Activated naive CD4-positive, alpha-beta T cell treated with anti-CD3 and anti-CD28 coated beads, Interleukin-2, amount 10 ng/mL, durations not matched to agents 7 days and 5 days (primary cell): Measurements from ENCODE around the gene OR6K2.
"Not testable (repeated sequence)": the region's sequence is repeated elsewhere in the genome, so short reads cannot be mapped to it uniquely, and the experiment has no call there.

Source experiments
- CTCF ChIA-PET: fragments of 350-600 bp; sonication (Branson Sonifier 250); formaldehyde crosslinking; loops from one replicate; lab custom pipeline; 2021; ENCODE audit warnings: antibody characterized with exemption; lab: Charles Lee
- DNase-seq: peaks from one replicate; pipeline ENCODE4 v3.0.0-alpha.2; 2020
- H3K27ac Mint-ChIP-seq: one replicate; pipeline ENCODE4 v1.8.0; 2021; ENCODE audit warnings: mild to moderate bottlenecking, moderate library complexity, mixed read lengths
- H3K27me3 Mint-ChIP-seq: one replicate; pipeline ENCODE4 v1.8.0; 2021; ENCODE audit warnings: mild to moderate bottlenecking, mixed read lengths
- H3K36me3 Mint-ChIP-seq: one replicate; pipeline ENCODE4 v1.8.0; 2021; ENCODE audit warnings: mixed read lengths
- H3K4me1 Mint-ChIP-seq: one replicate; pipeline ENCODE4 v1.8.0; 2021; ENCODE audit warnings: mixed read lengths
- H3K4me3 Mint-ChIP-seq: one replicate; pipeline ENCODE4 v1.8.0; 2021; ENCODE audit warnings: mild to moderate bottlenecking, moderate library complexity, mixed read lengths
- H3K9me3 Mint-ChIP-seq: one replicate; pipeline ENCODE4 v1.8.0; 2021; ENCODE audit warnings: mixed read lengths

OR6K2 gene

DNA sequence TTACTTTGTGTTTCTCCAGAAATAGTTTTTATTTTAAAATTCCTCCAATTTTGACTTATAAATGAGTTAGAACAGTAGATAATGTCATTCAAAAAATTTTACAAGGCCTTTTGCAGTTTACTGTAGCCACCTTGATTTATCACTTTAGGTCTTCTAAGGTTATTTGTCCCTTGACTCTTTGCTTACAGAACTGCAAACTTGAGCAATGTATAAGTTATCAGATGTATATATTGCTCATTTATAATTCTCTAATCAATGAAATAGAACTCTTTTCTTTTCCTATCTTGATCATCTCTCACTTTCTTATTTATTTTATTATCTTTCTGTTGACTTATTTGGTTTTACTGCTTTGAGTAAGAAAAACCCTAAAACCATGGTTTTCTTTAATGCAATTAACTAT, 8.1 kb downstream of the OR6K2 start:
- CTCF ChIA-PET = no interaction called here
- no peaks in the 10 kb centered on the region for H3K36me3 Mint-ChIP-seq
- no peak overlapping the region for H3K27ac Mint-ChIP-seq
- no peaks in the 10 kb centered on the region for H3K4me1 Mint-ChIP-seq
- DNase-seq = no peak
- H3K9me3 Mint-ChIP-seq = no peaks in the 10 kb centered on the region
- H3K27me3 Mint-ChIP-seq = no peaks in the 10 kb centered on the region
- H3K4me3 Mint-ChIP-seq = no peak overlapping the region

DNA sequence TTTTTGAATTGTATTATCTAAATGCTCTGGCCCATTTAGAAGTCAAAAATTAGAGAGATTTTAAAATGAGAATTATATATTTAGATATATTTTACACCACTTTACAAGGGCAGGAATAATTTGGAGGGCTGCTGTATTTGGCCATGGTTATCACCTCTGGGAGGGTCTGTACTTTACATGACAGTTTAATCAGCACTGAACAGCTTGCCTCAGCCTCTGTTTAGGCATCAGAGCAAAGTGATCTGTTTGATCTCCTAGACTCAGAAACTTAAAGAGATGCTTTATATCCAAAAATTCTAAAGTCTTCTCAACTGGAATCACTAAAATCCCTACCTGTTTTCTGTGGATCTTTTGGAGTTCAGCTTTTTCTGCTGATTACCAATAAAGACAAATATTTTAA, 8.5 kb downstream of the OR6K2 start:
- DNase-seq = no peak
- Mint-ChIP-seq H3K27ac (no peak overlapping the region), H3K9me3 (no peaks in the 10 kb centered on the region), H3K36me3 (no peaks in the 10 kb centered on the region), H3K4me3 (no peak overlapping the region), H3K4me1 (no peaks in the 10 kb centered on the region), H3K27me3 (no peaks in the 10 kb centered on the region)
- CTCF ChIA-PET = no interaction called here

DNA sequence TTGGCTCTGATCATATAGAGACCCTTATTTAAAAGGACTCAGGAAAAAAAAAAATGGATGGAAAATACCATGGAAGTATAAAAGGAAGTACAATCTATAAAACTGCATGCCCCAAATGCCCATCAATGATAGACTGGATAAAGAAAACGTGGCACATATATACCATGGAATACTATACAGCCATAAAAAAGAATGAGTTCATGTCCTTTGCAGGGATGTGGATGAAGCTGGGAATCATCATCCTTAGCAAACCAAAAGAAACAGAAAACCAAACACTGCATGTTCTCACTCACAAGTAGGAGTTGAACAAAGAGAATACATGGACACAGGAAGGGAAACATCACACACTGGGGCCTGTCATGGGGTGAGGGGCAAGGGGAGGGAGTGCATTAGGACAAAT, 9.3 kb downstream of the OR6K2 start:
- H3K36me3 Mint-ChIP-seq, CTCF ChIA-PET, H3K9me3 Mint-ChIP-seq: not testable (repeated sequence)

DNA sequence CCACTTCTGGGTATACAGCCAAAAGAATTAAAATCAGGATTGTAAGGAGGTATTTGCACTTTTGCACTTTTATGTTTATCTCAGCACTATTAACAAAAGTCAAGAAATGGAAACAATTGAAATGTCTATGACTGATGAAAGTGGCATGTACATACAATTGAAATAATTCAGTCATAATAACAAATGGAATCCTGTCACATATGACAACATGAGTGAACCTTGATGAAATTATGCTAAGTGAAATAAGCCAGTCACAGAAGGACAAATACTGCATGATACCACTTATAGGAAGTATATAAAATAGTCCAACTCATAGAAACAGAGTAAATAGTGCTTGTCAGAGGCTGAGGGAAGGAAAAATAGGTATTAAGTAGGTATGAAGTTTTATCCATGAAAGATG, 10.6 kb downstream of the OR6K2 start:
- Mint-ChIP-seq H3K36me3 (no peaks in the 10 kb centered on the region), H3K27me3 (no peaks in the 10 kb centered on the region), H3K4me1 (no peaks in the 10 kb centered on the region), H3K27ac (no peak overlapping the region), H3K9me3 (no peaks in the 10 kb centered on the region), H3K4me3 (no peak overlapping the region)
- CTCF ChIA-PET = no interaction called here
- no peak for DNase-seq

More for the DNA sequence above, 9.3 kb downstream of the OR6K2 start:
- H3K27me3 Mint-ChIP-seq, H3K27ac Mint-ChIP-seq, DNase-seq, H3K4me3 Mint-ChIP-seq, H3K4me1 Mint-ChIP-seq: not testable (repeated sequence)

DNA sequence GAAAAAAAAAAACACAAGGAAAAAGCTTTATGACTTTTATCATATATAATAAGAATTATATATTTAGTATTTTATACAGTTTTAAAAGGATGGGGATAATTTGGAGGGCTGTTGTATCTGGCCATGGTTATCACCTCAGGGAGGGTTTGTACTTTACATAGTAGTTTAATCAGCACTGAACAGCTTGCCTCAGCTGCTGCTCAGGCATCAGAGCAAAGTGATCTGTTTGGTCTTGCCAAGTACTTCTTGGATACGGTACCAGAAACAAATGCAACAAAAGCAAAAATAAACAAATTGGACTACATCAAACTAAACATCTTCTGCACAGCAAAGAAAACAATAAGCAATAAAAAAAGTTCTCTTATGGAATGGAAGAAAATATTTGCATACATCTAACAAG, 11.3 kb downstream of the OR6K2 start:
- Mint-ChIP-seq H3K4me3 (no peak overlapping the region), H3K36me3 (no peaks in the 10 kb centered on the region), H3K27ac (no peak overlapping the region), H3K9me3 (no peaks in the 10 kb centered on the region), H3K4me1 (no peaks in the 10 kb centered on the region), H3K27me3 (no peaks in the 10 kb centered on the region)
- no peak for DNase-seq
- CTCF ChIA-PET = no interaction called here

DNA sequence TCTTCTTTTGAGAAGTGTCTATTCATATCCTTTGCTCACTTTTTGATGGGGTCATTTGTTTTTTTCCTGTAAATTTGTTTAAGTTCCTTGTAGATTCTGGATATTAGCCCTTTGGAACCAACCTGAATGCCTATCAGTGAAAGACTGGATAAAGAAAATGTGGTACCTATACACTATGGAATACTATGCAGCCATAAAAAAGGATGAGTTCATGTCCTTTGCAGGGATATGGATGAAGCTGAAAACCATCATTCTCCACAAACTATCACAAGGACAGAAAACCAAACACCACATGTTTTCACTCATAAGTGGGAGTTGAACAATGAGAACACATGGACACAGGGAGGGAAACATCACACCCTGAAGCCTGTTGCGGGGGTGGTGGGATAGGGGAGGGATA, 12.1 kb downstream of the OR6K2 start:
- H3K4me1 Mint-ChIP-seq, H3K27me3 Mint-ChIP-seq, CTCF ChIA-PET, H3K9me3 Mint-ChIP-seq, H3K27ac Mint-ChIP-seq, H3K36me3 Mint-ChIP-seq, DNase-seq, H3K4me3 Mint-ChIP-seq: not testable (repeated sequence)

DNA sequence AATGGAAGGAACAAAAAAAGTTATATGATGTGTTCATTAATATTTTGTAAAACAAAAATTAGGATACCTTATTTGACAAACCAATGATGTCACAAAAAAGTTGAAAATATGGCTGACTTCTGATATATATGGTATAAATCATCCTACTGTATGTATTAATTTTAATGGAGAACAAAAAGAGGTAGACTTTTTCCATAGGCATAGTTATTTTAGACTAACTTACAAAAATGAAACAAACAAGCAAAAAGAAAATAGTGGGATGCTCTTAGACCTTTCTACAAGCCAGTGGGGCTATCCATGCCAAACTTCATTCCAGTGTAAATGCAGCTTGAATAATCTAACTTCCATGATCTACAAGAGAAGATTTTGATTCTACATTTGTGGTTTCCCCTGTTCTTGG, 13.4 kb downstream of the OR6K2 start:
- Mint-ChIP-seq H3K27me3 (no peaks in the 10 kb centered on the region), H3K36me3 (no peaks in the 10 kb centered on the region), H3K9me3 (no peaks in the 10 kb centered on the region), H3K4me1 (no peaks in the 10 kb centered on the region), H3K4me3 (no peak overlapping the region), H3K27ac (no peak overlapping the region)
- no peak for DNase-seq
- CTCF ChIA-PET = no interaction called here

DNA sequence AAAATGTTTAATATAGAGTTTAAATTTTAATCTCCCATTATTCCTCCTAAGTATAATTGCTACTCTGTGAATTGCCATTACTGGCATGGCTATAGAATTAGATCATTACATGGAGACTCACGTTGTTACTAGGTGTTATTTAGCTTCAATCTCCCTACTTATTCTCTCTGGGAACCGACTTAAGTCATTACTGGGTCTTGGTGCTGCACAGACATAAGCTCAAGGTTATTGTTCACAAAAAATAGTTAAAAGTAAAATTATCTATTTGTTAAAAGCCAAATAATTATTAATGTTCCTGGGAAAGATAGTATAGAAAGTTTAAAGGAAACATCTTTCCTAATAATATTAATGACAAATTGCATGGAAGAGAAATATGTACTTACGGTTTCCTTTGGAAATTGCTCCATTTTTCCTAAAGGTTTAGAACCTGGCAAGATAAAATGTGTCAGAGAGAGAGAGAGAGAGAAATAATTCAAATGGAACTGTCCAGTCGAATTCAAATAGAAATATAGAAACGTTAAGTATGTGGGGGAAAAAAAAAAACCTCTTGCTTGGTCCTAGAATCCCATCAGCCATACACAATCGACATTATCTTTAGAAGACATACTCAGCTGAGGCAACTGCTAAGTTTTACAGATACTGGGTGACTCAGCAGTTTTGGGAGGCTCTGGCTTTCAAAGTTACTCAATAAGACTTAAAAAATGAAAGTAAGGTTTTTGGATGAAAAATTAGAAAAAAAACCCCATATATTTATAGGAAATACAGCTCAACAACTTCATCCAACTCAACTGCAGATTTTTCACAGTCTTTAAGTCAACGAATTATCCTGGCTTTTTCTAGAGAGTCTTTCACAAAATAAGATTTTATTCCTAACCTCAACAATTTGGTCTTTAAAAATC, 14.1 kb downstream of the OR6K2 start, which contains the start of gene SPTA1:
Gene SPTA1 (minus strand): TSS at position 605 of the 899 bp plus-strand sequence. CDS start 198 bp downstream, at position 407.
- Mint-ChIP-seq H3K27me3 (no peaks in the 10 kb centered on the region), H3K4me1 (no peaks in the 10 kb centered on the region), H3K9me3 (no peaks in the 10 kb centered on the region), H3K4me3 (no peak within 1 kb of the TSS), H3K27ac (no peak within 1 kb of the TSS), H3K36me3 (no peaks in the 10 kb centered on the region)
- CTCF ChIA-PET = no interaction called here
- no peak for DNase-seq

DNA sequence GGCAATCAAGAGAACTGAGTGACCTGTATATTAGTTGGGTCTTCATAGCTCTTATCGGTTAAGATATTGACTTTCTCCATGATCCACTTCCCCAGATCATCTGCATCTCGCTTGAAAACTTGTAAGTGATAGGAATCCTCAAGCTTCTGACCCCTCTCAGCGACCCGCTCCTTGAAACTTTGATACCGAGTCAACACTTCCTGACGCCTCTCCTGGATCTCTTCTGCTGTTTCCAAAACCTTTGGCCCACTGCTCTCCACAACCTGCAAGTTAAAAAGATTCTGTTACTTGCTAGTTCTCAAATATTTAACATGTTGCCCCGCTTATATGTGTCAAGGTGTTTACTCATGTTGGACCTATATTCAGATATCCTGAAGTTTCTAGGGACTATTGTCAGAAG, 15.4 kb downstream of the OR6K2 start:
- H3K36me3 Mint-ChIP-seq = no peaks in the 10 kb centered on the region
- CTCF ChIA-PET = no interaction called here
- H3K4me1 Mint-ChIP-seq = no peaks in the 10 kb centered on the region
- no peaks in the 10 kb centered on the region for H3K27me3 Mint-ChIP-seq
- H3K27ac Mint-ChIP-seq = no peak overlapping the region
- no peaks in the 10 kb centered on the region for H3K9me3 Mint-ChIP-seq
- H3K4me3 Mint-ChIP-seq = no peak overlapping the region
- no peak for DNase-seq

DNA sequence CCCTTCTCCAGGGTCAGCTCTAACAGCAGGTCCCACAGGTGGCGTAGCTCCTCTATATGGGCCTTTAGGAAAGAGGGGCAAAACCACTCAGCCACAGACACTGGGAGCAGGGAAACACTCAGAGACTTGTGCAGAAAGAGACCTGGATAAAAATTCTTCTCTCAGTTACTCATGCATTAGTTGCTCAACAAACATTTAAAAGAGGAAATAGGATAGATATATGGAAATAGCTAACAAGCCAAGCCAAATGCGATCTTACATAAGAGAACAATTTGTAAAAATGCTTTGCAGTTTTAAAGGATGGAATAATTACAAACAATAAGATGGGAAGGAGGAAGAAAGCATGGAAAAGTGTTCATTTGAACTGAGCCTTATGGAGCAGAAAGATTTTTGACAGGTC, 18.8 kb downstream of the OR6K2 start:
- H3K27ac Mint-ChIP-seq = no peak overlapping the region
- no peak for DNase-seq
- H3K36me3 Mint-ChIP-seq = no peaks in the 10 kb centered on the region
- CTCF ChIA-PET = no interaction called here
- no peaks in the 10 kb centered on the region for H3K4me1 Mint-ChIP-seq
- H3K9me3 Mint-ChIP-seq = no peaks in the 10 kb centered on the region
- no peaks in the 10 kb centered on the region for H3K27me3 Mint-ChIP-seq
- no peak overlapping the region for H3K4me3 Mint-ChIP-seq

DNA sequence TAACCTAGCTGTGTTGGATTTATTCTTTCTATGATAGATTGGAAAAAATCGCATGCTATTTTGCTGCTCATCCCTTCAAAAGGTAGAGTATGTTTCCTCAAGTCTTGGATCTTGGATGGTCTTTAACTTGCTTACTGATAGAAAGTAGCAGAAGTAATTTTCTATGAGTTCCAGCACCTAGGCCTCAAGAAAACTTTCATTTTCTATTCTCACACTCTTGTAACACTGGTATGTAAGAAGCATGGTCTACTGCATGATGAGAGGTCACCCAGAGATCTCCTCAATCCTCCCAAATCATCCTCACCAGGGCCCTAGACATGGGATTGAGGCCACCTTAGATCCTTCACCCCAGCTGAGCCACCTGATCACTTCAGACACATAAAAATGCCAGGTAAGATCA, 21.2 kb downstream of the OR6K2 start:
- Mint-ChIP-seq H3K4me1 (no peaks in the 10 kb centered on the region), H3K27ac (no peak overlapping the region), H3K4me3 (no peak overlapping the region), H3K27me3 (no peaks in the 10 kb centered on the region), H3K36me3 (no peaks in the 10 kb centered on the region), H3K9me3 (no peaks in the 10 kb centered on the region)
- CTCF ChIA-PET = no interaction called here
- no peak for DNase-seq

DNA sequence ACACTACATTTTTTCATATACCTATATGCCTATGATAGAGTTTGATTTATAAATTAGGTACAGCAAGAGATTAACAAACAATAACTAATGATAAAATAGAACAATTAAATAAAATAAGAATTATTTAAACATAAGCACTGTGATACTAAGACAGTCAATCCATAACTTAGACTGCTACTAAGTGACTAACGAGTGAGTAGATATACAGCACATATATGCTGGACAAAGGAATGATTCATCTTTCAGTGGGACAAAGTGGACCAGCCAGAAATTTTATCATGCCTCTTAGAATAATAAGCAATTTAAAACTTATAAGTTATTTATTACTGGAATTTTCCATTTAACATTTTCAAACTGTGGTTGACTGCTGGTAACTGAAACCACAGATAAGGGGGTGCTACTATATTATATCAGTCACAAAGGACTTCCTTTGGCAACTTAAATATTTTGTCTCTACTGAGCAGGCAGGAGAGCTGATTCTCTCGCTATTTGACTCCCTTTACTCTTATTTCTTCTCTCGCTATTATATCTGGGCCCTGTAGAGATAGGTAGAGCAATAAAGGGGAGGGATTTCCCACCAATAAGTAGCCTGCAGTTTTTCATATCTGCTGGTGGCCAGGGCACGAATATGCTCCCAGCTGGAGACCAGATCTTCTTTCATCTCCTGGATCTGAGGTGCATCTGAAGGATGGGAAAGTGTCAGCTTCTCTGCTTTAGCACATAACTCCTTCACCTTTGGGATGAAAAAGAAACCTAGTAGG, 24.7 kb downstream of the OR6K2 start:
- no peak for DNase-seq
- no peaks in the 10 kb centered on the region for H3K9me3 Mint-ChIP-seq
- no peaks in the 10 kb centered on the region for H3K27me3 Mint-ChIP-seq
- no peaks in the 10 kb centered on the region for H3K4me1 Mint-ChIP-seq
- H3K27ac Mint-ChIP-seq = no peak overlapping the region
- CTCF ChIA-PET = interaction anchor here (0.6 kb wide), 1 partner anchor 1078 kb away, joined by 3 read pairs; no protein-coding TSS in a partner anchor
- H3K4me3 Mint-ChIP-seq = no peak overlapping the region
- H3K36me3 Mint-ChIP-seq = no peaks in the 10 kb centered on the region

DNA sequence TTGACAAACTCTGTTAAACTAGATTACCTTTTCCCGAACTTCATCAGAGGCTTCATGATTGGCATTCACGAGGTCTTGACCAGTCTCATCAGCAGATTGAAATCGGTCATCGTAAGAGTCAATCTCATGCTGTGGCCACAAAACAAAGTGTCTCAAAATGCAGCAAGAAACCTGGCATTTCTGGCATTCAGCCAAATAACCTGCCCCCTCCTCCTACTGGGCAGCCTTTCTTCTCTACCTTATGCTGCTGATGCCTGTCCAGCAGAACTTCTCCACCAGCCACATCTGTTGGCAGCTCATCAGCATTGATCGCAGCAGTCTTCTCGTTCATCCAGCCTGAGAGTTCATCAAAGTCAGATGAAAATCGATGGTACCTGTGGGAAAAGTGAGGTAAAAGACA, 26.1 kb downstream of the OR6K2 start:
- Mint-ChIP-seq H3K4me1 (no peaks in the 10 kb centered on the region), H3K27ac (no peak overlapping the region), H3K36me3 (no peaks in the 10 kb centered on the region), H3K9me3 (no peaks in the 10 kb centered on the region), H3K4me3 (no peak overlapping the region), H3K27me3 (peaks cover 2% of the 10 kb centered on the region)
- no peak for DNase-seq
- CTCF ChIA-PET = no interaction called here

DNA sequence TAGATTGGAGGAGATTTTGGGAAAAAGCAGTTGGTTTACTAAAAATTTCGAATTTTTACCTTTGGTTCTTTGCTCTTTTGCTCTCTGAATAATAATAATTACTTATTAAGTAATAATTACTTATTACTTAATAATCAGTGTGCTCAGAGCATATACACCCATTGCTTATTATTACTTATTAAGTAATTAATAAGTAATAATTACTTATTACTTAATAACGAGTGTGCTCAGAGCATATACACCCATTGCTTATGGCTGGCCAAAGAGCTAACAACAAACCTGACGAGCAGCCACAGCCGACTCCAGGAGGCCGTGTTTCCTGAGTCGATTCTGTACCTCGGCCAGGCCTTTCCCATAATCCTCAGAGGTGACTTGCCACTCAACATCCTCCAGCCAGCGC, 34.4 kb downstream of the OR6K2 start:
- H3K36me3 Mint-ChIP-seq = no peaks in the 10 kb centered on the region
- no peak for DNase-seq
- H3K9me3 Mint-ChIP-seq = no peaks in the 10 kb centered on the region
- CTCF ChIA-PET = no interaction called here
- H3K27me3 Mint-ChIP-seq = peaks cover 9% of the 10 kb centered on the region
- H3K4me1 Mint-ChIP-seq = no peaks in the 10 kb centered on the region
- H3K27ac Mint-ChIP-seq = no peak overlapping the region
- no peak overlapping the region for H3K4me3 Mint-ChIP-seq

DNA sequence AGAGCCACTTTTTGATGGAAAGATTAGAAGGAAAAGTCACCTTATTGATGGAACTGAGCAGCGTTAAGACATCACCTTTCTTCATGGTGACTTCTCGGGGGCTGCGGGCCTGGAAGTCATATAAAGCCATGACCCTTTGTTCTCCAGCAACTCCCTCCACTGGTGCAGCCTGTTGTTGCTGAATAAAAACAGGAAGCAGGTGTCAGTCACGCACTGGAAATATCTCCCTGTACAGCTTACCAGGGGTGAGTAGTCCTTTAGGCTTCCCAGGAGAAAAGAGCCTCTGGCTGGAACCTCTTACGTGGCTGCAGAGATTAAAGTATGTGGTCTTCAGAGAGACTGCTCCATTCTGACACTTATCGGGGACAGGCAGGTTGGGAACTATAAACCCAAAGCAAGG, 45.9 kb downstream of the OR6K2 start:
- no peak for DNase-seq
- CTCF ChIA-PET = no interaction called here
- Mint-ChIP-seq H3K36me3 (no peaks in the 10 kb centered on the region), H3K4me3 (no peak overlapping the region), H3K9me3 (no peaks in the 10 kb centered on the region), H3K27me3 (peaks cover 4% of the 10 kb centered on the region), H3K4me1 (peaks cover 19% of the 10 kb centered on the region), H3K27ac (no peak overlapping the region)
